Pancreas (tissue), 10 donors: ENCODE results near the gene RIPOR3. TPM values are rescaled to one million over a fixed set of nuclear protein-coding genes. Genes with fewer than 3 reads are reported as not detected.
A peak's percentile ranks its signal among the peaks of the same experiment; 100 is the strongest.
"Not testable (repeated sequence)": the region's sequence is repeated elsewhere in the genome, so short reads cannot be mapped to it uniquely, and the experiment has no call there.

Experiments
- ATAC-seq, 4 donors: fragments of 200-7000 bp; cut with Tn5 transposase; one replicate each; pipeline versions ENCODE4 v1.8.0 to v1.9.1; 2020; ENCODE audit warnings: mild to moderate bottlenecking in 4 of 4, moderate library complexity in 4 of 4
- DNase-seq, 6 donors: peaks; one replicate each; pipeline ENCODE4 v3.0.0-alpha.2; 2020
- FAIRE-seq: peaks from 2 replicates; lab custom pipeline; 2012; peaks lifted over from hg19 to GRCh38; lab: Jason Lieb, UNC
- H3K27ac ChIP-seq, 4 donors: fragments of 200-600 bp; sonication (generic); 1 replicate in 3 of 4; 2 replicates in 1 of 4; pipeline versions ENCODE4 v1.5.0 to v1.8.0; 2020
- H3K27me3 ChIP-seq, 4 donors: fragments of 200-600 bp; one replicate each; pipeline ENCODE4 v1.8.0; 2021
- H3K36me3 ChIP-seq, 3 donors: fragments of 200-600 bp; sonication (generic) in 1 of 3; one replicate each; pipeline versions ENCODE4 v1.5.0 to v1.8.0; 2020 to 2021
- H3K4me1 ChIP-seq, 3 donors: fragments of 200-600 bp; one replicate each; pipeline ENCODE4 v1.8.0; 2021
- H3K4me3 ChIP-seq, 4 donors: fragments of 200-600 bp; sonication (generic) in 2 of 4; one replicate each; pipeline versions ENCODE4 v1.5.0 to v1.8.0; 2020 to 2021
- H3K9me3 ChIP-seq, 4 donors: fragments of 200-600 bp; one replicate each; pipeline ENCODE4 v1.8.0; 2021
- CTCF ChIP-seq, 4 donors: fragments of 200-600 bp; sonication (generic) in 3 of 4; IDR thresholded peaks; one replicate each; pipeline versions ENCODE4 v1.5.0 to v1.8.0; 2021; ENCODE audit warnings: antibody characterized with exemption in 4 of 4
- WGBS, 2 donors: extraction: QIAGEN DNeasy Blood & Tissue Kit; methylation state at CpG; one replicate each; pipeline ENCODE4 v1.1.7; 2013; 5-methylcytosine and 5-hydroxymethylcytosine counted together
- intact Hi-C, 3 donors: fragments of 100-400 bp; cut with DNase I; formaldehyde crosslinking; loops; one replicate each; pipeline versions ENCODE4 v1.11.1 to v1.14.2; 2022
- polyA plus RNA-seq, 2 donors: library from polyadenylated mRNA; stranded (reverse); fragments of 200-250 nt; gene quantifications; one replicate each; pipeline ENCODE4 v1.2.3, GENCODE V29; 2013
- total RNA-seq, 6 donors: library from RNA; stranded (reverse); fragmentation: NEBNext Ultra II Directional in 4 of 6; extraction: Animal tissue kit (Norgen Biotek cat#: 25700) in 4 of 6; gene quantifications; one replicate each; pipeline versions ENCODE4 v1.2.1 to v1.2.4, GENCODE V29; 2021 to 2023
- donor health status: healthy with polysubstance abuse.
- donor health status: DM: no; HTN: no; CAD: no; lungs with moderate emphysema.
- donor health status: DM: no; HTN: no; CAD: no.
- donor health status: control.
- donor health status: control.
- donor health status: Bipolar disorder and iron deficiency.
- donor health status: DM: yes; HTN: yes; CAD: no.
- donor health status: DM: no; HTN: no; CAD: no.
- donor health status: DM: no; HTN: no; CAD: no.
- donor health status: DM: yes; HTN: yes; CAD: no.

The RIPOR3 gene
- total and polyA plus RNA-seq, 8 donors, result 0.67 to 11.3 (median 2.1) TPM

DNA sequence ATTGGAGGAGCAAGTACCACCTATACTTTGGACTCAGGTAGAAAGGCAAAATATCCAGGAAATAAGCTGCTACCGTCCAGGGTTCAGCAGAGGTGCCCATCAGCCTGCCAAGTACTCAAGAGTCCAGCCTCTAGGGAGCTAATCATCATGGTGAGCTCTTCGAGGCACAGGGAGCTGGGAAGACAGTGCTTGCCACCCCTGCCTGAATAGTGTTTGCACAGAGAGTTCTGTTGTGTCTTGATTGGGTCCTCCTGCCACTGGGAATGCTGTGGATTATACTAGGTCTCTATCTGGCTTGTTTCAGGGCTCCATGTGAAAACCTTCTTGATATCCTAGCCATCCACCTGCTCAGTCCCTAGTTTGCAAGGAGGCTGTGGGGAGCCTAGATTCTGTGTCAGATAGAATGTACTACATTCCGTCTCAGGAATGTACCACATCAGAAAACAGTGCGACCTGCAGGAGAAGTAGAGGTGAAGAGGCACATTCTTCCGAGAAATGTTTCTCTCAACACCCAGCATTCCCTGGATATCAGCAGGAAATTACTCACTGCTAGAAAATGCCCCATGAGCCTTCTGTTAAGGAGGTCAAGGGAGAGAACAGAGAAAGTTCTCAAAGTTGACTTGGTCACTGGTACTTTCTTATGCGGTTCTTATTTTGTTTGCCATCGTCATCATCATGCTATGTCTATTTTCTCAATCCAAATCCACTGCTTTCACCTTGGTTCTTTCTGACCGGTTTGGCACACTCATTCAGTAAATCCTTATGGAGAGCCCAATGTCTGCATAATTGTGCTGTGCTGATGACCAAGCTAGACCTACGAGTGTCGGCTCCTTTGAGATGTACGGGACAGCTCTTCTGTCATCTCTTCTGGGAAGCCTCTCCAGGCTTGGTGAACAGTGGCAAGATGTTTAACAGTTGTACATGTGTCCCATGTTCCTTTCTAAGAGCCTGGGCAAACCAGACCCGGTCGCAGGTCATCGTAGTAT lies 150.4 kb downstream of the RIPOR3 start:
- Histone ChIP-seq H3K27ac (peak overlapping the region in 1 of 4 donors; percentile 23), H3K4me3 (no peak overlapping the region), H3K9me3 (no peaks in the 10 kb centered on the region), H3K36me3 (no peaks in the 10 kb centered on the region), H3K27me3 (no peaks in the 10 kb centered on the region), H3K4me1 (peaks cover 0 to 11% (median 9%) of the 10 kb centered on the region in 3 donors)
- FAIRE-seq, result no peak
- DNase-seq, result no peak
- ATAC-seq, result peak in 3 of 4 donors; percentile 31 to 49 (median 33)
- 89 to 93% methylated on average over 14 of the region's 14 CpGs for WGBS, 2 donors
- intact Hi-C loops, result no loop called here
- no peak for TF ChIP-seq CTCF (IDR thresholded peaks at IDR 0.05)

- H3K9me3 ChIP-seq, H3K4me3 ChIP-seq, ATAC-seq, H3K27ac ChIP-seq, DNase-seq, FAIRE-seq, H3K27me3 ChIP-seq, H3K36me3 ChIP-seq, intact Hi-C loops: not testable (repeated sequence)
- WGBS, 2 donors, result 96 to 100% methylated on average over 8 of the region's 8 CpGs
- peaks cover 0 to 11% (median 9%) of the 10 kb centered on the region in 3 donors for H3K4me1 ChIP-seq
These were observed 151.5 kb downstream of the RIPOR3 start for GRCh38 chr20:50539798-50540197.

DNA sequence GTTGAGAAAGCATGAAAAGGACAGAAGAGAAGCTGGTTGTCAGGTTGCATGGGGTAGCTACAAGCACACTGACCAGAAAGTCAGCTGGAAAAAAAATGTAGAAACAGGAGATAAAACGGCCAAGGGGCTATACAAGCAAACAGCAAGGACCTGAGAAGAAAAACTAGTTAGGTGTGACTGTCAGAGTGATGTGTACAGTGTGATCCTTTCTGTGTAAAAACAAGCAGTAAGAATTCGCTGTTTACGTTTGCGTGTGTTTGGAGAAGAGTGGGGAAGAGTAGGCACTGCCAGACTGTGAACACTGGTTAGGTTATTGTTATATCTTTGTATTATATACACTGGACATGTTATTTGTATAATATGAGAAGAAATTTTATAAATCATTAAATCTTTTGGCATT lies 153.1 kb downstream of the RIPOR3 start:
- 14 to 19% methylated on average over 4 of the region's 4 CpGs for WGBS, 2 donors
- no peak for DNase-seq

GRCh38 chr20:50537546-50538201 lies 153.7 kb downstream of the RIPOR3 start:
- intact Hi-C loops, result no loop called here
- no peak overlapping the region for H3K4me3 ChIP-seq
- ATAC-seq, result peak in 3 of 4 donors; percentile 11 to 40 (median 36)
- no peak for DNase-seq
- no peaks in the 10 kb centered on the region for H3K36me3 ChIP-seq
- no peaks in the 10 kb centered on the region for H3K27me3 ChIP-seq
- FAIRE-seq, result no peak
- peaks cover 0 to 11% (median 9%) of the 10 kb centered on the region in 3 donors for H3K4me1 ChIP-seq
- WGBS, 2 donors, result 63 to 66% methylated on average over 7 of the region's 7 CpGs
- no peak for TF ChIP-seq CTCF (IDR thresholded peaks at IDR 0.05)
- H3K27ac ChIP-seq, result peak overlapping the region in 2 of 4 donors; percentile 14 to 16
- H3K9me3 ChIP-seq, result no peaks in the 10 kb centered on the region

More for the DNA sequence above, 153.1 kb downstream of the RIPOR3 start:
- H3K9me3 ChIP-seq, result no peaks in the 10 kb centered on the region
- H3K27me3 ChIP-seq, result no peaks in the 10 kb centered on the region
- peak overlapping the region in 2 of 4 donors; percentile 14 to 16 for H3K27ac ChIP-seq
- peaks cover 0 to 11% (median 9%) of the 10 kb centered on the region in 3 donors for H3K4me1 ChIP-seq
- ATAC-seq (peak in 3 of 4 donors; percentile 33 to 53 (median 35)), FAIRE-seq (no peak)
- TF ChIP-seq CTCF (IDR thresholded peaks at IDR 0.05), result no peak
- no peaks in the 10 kb centered on the region for H3K36me3 ChIP-seq
- intact Hi-C loops, result no loop called here
- no peak overlapping the region for H3K4me3 ChIP-seq

GRCh38 chr20:50536333-50536732 lies 155.0 kb downstream of the RIPOR3 start:
- no peak overlapping the region for H3K27ac ChIP-seq
- H3K4me1 ChIP-seq, result peaks cover 0 to 11% (median 6%) of the 10 kb centered on the region in 3 donors
- ATAC-seq, result no peak
- no peak for DNase-seq
- no peak overlapping the region for H3K4me3 ChIP-seq
- no peak for TF ChIP-seq CTCF (IDR thresholded peaks at IDR 0.05)
- FAIRE-seq, result no peak
- H3K27me3 ChIP-seq, result no peaks in the 10 kb centered on the region
- intact Hi-C loops, result no loop called here
- H3K36me3 ChIP-seq, result no peaks in the 10 kb centered on the region
- 74 to 77% methylated on average over 4 of the region's 4 CpGs for WGBS, 2 donors
- no peaks in the 10 kb centered on the region for H3K9me3 ChIP-seq
